Bronchial epithelial cell (primary cell): ENCODE data around the gene MGAT5B. TPM values are rescaled to one million over a fixed set of nuclear protein-coding genes. Genes with fewer than 3 reads are reported as not detected.

ENCODE experiments used
- DNase-seq: peaks from one replicate; pipeline ENCODE4 v3.0.0-alpha.2; 2010; ENCODE audit warnings: low read depth
- FAIRE-seq: peaks from 2 replicates; lab custom pipeline; 2011; peaks lifted over from hg19 to GRCh38; lab: Jason Lieb, UNC
- H3K27me3 ChIP-seq: 2 replicates; pipeline ENCODE4 v1.5.1; 2011; ENCODE audit warnings: low read length; ENCODE audit not compliant: control insufficient read depth, insufficient read depth
- H3K36me3 ChIP-seq: 2 replicates; pipeline ENCODE4 v1.5.1; 2011; ENCODE audit warnings: low read length; ENCODE audit not compliant: control insufficient read depth, insufficient read depth
- H3K4me3 ChIP-seq: 2 replicates; pipeline ENCODE4 v1.5.1; 2011; ENCODE audit warnings: mild to moderate bottlenecking, low read depth, low read length, control low read depth
- total RNA-seq: library from RNA; depleted of rRNA; stranded (reverse); fragments of >200 nt; gene quantifications from 2 replicates; pipeline ENCODE4 v1.2.1, GENCODE V29; 2014
- TF ChIP-seq, protein P1 (sequence below): IDR thresholded peaks from 2 replicates; pipeline ENCODE4 v1.5.1; 2011; ENCODE audit warnings: mild to moderate bottlenecking, moderate library complexity, low read length, control low read depth, inconsistent platforms; ENCODE audit not compliant: insufficient read depth, severe bottlenecking

Gene MGAT5B
- total RNA-seq, 1 donor from 2014 or later, result not detected

DNA sequence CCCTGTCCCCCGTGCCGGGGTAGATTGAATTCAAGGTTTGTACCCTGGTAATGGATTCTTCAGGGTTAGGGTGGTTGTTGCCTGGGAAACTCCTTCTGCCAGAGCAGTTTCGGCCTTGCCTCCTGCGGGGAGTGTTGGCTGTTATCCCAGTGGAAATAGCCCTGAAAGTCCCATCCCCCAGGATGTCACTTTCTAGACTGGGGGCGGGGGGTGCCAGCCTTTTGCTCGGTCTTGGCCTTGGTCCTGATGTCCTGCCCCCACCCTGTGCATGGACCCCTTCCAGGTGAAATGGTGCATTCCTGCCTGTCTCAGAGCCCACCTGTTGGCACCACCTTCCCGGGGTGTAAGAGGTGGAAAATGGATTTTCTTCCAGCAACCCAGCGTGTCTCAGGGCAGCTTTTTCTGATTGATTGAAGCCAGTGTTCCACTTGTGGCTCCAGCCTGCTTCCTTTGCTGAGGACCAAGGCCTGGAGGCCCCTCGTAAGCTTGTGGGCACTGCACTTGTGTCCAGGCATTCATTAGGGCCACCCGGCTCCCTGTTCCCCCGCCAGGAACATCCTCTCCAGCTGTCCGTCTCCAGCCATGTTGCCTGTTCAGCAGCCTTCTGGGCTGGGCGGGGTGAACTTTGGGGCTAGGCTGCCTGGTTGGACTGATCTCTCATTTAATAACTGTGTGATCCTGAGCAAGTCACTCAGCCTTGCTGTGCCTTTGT, 25.6 kb downstream of the MGAT5B start:
- peak; percentile 47 for FAIRE-seq
- Histone ChIP-seq H3K36me3 (no peaks in the 10 kb centered on the region), H3K27me3 (no peaks in the 10 kb centered on the region), H3K4me3 (no peak overlapping the region)
- TF ChIP-seq, protein P1, sequence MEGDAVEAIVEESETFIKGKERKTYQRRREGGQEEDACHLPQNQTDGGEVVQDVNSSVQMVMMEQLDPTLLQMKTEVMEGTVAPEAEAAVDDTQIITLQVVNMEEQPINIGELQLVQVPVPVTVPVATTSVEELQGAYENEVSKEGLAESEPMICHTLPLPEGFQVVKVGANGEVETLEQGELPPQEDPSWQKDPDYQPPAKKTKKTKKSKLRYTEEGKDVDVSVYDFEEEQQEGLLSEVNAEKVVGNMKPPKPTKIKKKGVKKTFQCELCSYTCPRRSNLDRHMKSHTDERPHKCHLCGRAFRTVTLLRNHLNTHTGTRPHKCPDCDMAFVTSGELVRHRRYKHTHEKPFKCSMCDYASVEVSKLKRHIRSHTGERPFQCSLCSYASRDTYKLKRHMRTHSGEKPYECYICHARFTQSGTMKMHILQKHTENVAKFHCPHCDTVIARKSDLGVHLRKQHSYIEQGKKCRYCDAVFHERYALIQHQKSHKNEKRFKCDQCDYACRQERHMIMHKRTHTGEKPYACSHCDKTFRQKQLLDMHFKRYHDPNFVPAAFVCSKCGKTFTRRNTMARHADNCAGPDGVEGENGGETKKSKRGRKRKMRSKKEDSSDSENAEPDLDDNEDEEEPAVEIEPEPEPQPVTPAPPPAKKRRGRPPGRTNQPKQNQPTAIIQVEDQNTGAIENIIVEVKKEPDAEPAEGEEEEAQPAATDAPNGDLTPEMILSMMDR, result no peak
- DNase-seq, result no peak

DNA sequence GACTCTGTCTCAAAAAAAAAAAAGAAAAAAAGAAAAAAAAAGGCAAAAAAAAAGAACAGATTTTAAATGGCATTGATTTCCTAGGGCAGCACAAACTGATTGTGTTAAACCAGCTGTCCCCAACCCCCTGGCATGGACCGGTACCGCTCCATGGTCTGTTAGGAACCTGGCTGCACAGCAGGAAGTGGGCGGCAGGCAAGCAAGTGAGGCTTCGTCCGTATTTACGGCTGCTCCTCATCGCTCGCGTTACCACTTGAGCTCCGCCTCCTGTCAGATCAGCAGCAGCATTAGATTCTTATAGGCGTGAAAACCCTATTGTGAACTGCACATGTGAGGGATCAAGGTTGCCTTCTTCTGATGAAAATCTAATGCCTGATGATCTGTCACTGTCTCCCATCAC, 26.6 kb downstream of the MGAT5B start:
- FAIRE-seq, result no peak
- Histone ChIP-seq H3K36me3 (no peaks in the 10 kb centered on the region), H3K27me3 (no peaks in the 10 kb centered on the region), H3K4me3 (no peak overlapping the region)
- TF ChIP-seq, protein P1, result no peak
- DNase-seq, result no peak

DNA sequence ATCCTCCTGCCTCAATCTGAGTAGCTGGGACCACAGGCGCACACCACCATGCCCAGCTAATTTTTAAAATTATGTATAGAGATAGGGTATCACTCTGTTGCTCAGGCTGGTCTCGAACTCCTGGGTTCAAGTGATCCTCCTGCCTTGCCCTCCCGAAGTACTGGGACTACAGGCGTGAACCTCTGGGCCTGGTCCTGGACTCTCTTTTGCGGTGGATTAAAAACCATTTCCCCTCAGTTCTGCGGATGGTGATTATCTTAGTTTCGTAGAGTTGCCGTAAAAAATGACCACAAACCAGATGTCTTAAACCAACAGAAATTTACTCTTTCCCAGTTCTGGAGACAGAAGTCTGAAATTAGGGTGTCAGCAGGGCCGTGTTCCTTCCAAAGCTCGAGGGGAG, 28.8 kb downstream of the MGAT5B start:
- H3K27me3 ChIP-seq, result no peaks in the 10 kb centered on the region
- DNase-seq (no peak), FAIRE-seq (no peak)
- H3K36me3 ChIP-seq, result no peaks in the 10 kb centered on the region
- no peak overlapping the region for H3K4me3 ChIP-seq
- TF ChIP-seq, protein P1, result no peak

DNA sequence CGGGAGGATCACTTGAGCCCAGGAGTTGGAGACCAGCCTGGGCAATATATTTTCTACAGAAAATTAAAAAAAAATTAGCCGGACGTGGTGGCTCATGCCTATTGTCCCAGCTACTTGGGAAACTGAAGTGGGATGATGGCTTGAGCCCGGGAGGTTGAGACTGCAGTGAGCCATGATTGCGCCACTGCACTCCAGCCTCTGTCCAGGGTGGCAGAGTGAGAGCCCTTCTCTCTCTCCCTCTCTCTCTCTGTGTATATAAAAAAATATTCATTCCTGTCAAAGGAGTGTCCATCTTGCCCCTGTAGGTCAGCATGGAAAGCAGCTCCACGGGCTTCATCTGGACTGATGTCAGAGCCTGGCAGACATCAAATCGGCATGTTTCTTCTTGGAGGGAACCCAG, 31.2 kb downstream of the MGAT5B start:
- no peaks in the 10 kb centered on the region for H3K27me3 ChIP-seq
- no peak for DNase-seq
- TF ChIP-seq, protein P1, result no peak

DNA sequence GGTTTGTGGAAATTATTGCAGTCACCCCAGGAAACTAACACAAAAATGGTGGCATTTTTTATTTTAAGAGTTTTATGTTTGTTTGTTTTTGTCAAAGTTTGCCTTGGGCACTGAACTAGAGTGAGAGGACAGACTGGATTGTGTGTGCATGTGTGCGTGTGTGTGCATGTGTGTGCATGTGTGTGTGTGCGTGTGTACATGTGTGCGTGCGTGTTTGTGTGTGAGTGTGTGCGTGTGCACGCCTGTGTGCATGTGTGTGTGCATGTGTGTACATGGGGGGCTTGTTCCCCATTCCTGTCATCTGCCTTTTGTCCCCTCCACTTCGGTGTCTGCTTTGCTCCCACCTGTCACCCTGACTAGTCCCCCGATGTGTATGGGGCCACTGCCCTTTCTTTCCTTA, 32.5 kb downstream of the MGAT5B start:
- TF ChIP-seq, protein P1, result no peak
- DNase-seq (no peak), FAIRE-seq (no peak)
- Histone ChIP-seq H3K4me3 (no peak overlapping the region), H3K27me3 (no peaks in the 10 kb centered on the region), H3K36me3 (no peaks in the 10 kb centered on the region)

More for the DNA sequence above, 31.2 kb downstream of the MGAT5B start:
- no peaks in the 10 kb centered on the region for H3K36me3 ChIP-seq
- no peak overlapping the region for H3K4me3 ChIP-seq
- FAIRE-seq, result no peak
